GM12878 (cell line): ENCODE data around the gene EML5. TPM values are rescaled to one million over a fixed set of nuclear protein-coding genes. Genes with fewer than 3 reads are reported as not detected.

Source experiments
- ATAC-seq: fragments of 200-7000 bp; cut with Tn5 transposase; 3 replicates; pipeline ENCODE4 v1.9.1; 2020; ENCODE audit warnings: mild to moderate bottlenecking, moderate library complexity
- BruUV-seq: library from RNA; stranded (reverse); fragments of 400-500 nt; replicated peaks from 2 replicates; lab custom pipeline; 2021; lab: Mats Ljungman, UMichigan
- CTCF ChIA-PET: fragments of 300-600 bp; sonication (Branson Sonifier 250); formaldehyde crosslinking; extraction: SDS; loops from one replicate; lab custom pipeline; 2021; ENCODE audit warnings: inconsistent platforms; lab: Yijun Ruan, JAX
- POLR2A ChIA-PET: fragments of 350-600 bp; formaldehyde crosslinking; extraction: SDS; loops from one replicate; lab custom pipeline; 2021; ENCODE audit warnings: inconsistent platforms; lab: Charles Lee
- RAD21 ChIA-PET: fragments of 300-600 bp; sonication (Branson Sonifier 250); formaldehyde crosslinking; loops from one replicate; lab custom pipeline; 2023; ENCODE audit warnings: antibody characterized with exemption; ENCODE audit not compliant: unreplicated experiment; lab: Charles Lee
- SMC1A ChIA-PET: fragments of 300-600 bp; sonication (Branson Sonifier 250); formaldehyde crosslinking; loops from one replicate; lab custom pipeline; 2023; ENCODE audit not compliant: unreplicated experiment, uncharacterized antibody; lab: Charles Lee
- DNase-seq: peaks from one replicate; pipeline ENCODE4 v3.0.0-alpha.2; 2011; ENCODE audit warnings: low read depth, low spot score
- FAIRE-seq: peaks from 3 replicates; lab custom pipeline; 2011; peaks lifted over from hg19 to GRCh38; lab: Jason Lieb, UNC
- H2AFZ ChIP-seq: 2 replicates; pipeline ENCODE4 v1.6.0; 2011; ENCODE audit warnings: low read depth, low read length, control low read depth; ENCODE audit not compliant: control insufficient read depth
- H3K27ac ChIP-seq: 2 replicates; pipeline ENCODE4 v1.5.1; 2011; ENCODE audit warnings: control low read depth; ENCODE audit not compliant: control insufficient read depth, insufficient read depth
- H3K27me3 ChIP-seq, 2 experiments: replicated peaks in 1 of 2; 2 replicates each; pipeline versions ENCODE4 v1.6.0 to v1.6.1; 2011; ENCODE audit warnings: low read length in 1 of 2; ENCODE audit not compliant: control insufficient read depth in 2 of 2, insufficient read depth in 2 of 2
- H3K36me3 ChIP-seq, 2 experiments: 2 replicates each; pipeline ENCODE4 v1.5.1; 2011; ENCODE audit warnings: low read length in 1 of 2; ENCODE audit not compliant: control insufficient read depth in 2 of 2, insufficient read depth in 2 of 2
- H3K4me1 ChIP-seq: 2 replicates; pipeline ENCODE4 v1.6.1; 2011; ENCODE audit warnings: mild to moderate bottlenecking, low read length, moderate library complexity, mixed read lengths; ENCODE audit not compliant: control insufficient read depth, insufficient read depth
- H3K4me2 ChIP-seq: 2 replicates; pipeline ENCODE4 v1.6.0; 2011; ENCODE audit warnings: control low read depth; ENCODE audit not compliant: control insufficient read depth, insufficient read depth
- H3K4me3 ChIP-seq: fragments of 200-600 bp; sonication (generic); 2 replicates; pipeline ENCODE4 v1.5.1; 2016
- H3K79me2 ChIP-seq: 2 replicates; pipeline ENCODE4 v1.6.0; 2011; ENCODE audit warnings: low read length; ENCODE audit not compliant: control insufficient read depth, insufficient read depth
- H3K9ac ChIP-seq: 2 replicates; pipeline ENCODE4 v1.8.0; 2011; ENCODE audit warnings: low read length, control low read depth, mixed read lengths; ENCODE audit not compliant: control insufficient read depth, insufficient read depth
- H3K9me3 ChIP-seq: replicated peaks from 3 replicates; pipeline ENCODE4 v1.5.1; 2011; ENCODE audit warnings: mild to moderate bottlenecking, low read length; ENCODE audit not compliant: control insufficient read depth, insufficient read depth
- H4K20me1 ChIP-seq: 2 replicates; pipeline ENCODE4 v1.6.0; 2011; ENCODE audit not compliant: control insufficient read depth, insufficient read depth
- ASH2L ChIP-seq: fragments of 300-600, 200-600 bp; sonication (generic); IDR thresholded peaks from 2 replicates; pipeline ENCODE4 v1.6.1; 2017; ENCODE audit warnings: low read depth, mild to moderate bottlenecking, borderline replicate concordance
- DPF2 ChIP-seq: fragments of 450-650 bp; IDR thresholded peaks from 2 replicates; pipeline ENCODE4 v1.6.1; 2017; ENCODE audit warnings: mild to moderate bottlenecking
- GATAD2B ChIP-seq: fragments of 450-650 bp; conservative IDR thresholded peaks from 2 replicates; pipeline ENCODE4 v1.6.1; 2017; ENCODE audit warnings: low read depth, mild to moderate bottlenecking, moderate library complexity
- HDAC6 ChIP-seq: fragments of 200-600 bp; sonication (generic); IDR thresholded peaks from one replicate; pipeline ENCODE4 v1.8.0; 2017; ENCODE audit warnings: antibody characterized with exemption; ENCODE audit not compliant: unreplicated experiment
- IRF5 ChIP-seq: fragments of 450-650 bp; IDR thresholded peaks from 2 replicates; pipeline ENCODE4 v1.6.1; 2017; ENCODE audit warnings: borderline replicate concordance
- NFXL1 ChIP-seq: fragments of 450-650 bp; IDR thresholded peaks from 2 replicates; pipeline ENCODE4 v1.6.1; 2017; ENCODE audit warnings: antibody characterized with exemption, mild to moderate bottlenecking, borderline replicate concordance
- PAX5 ChIP-seq: IDR thresholded peaks from 2 replicates; pipeline ENCODE4 v1.6.1; 2011; ENCODE audit warnings: low read depth, low read length, borderline replicate concordance
- POLR2A ChIP-seq: IDR thresholded peaks from 2 replicates; pipeline ENCODE4 v1.6.1; 2011; ENCODE audit warnings: low read depth, mild to moderate bottlenecking, low read length
- POLR2AphosphoS2 ChIP-seq: IDR thresholded peaks from 2 replicates; pipeline ENCODE4 v1.6.1; 2011; ENCODE audit warnings: low read depth, mild to moderate bottlenecking, low read length, improper control_type of control experiment, moderate library complexity
- POLR2AphosphoS5 ChIP-seq: IDR thresholded peaks from 2 replicates; pipeline ENCODE4 v1.6.1; 2011; ENCODE audit warnings: mild to moderate bottlenecking, low read length, inconsistent platforms
- SIX5 ChIP-seq: IDR thresholded peaks from 2 replicates; pipeline ENCODE4 v1.6.1; 2011; ENCODE audit warnings: mild to moderate bottlenecking, low read depth, low read length, moderate library complexity; ENCODE audit not compliant: severe bottlenecking
- SP1 ChIP-seq: IDR thresholded peaks from one replicate; pipeline ENCODE4 v1.6.1; 2011; ENCODE audit warnings: low read depth, low read length
- SUZ12 ChIP-seq: fragments of 200-600 bp; sonication (generic); IDR thresholded peaks from one replicate; pipeline ENCODE4 v1.6.1; 2018; ENCODE audit warnings: antibody characterized with exemption, mild to moderate bottlenecking; ENCODE audit not compliant: unreplicated experiment
- TAF1 ChIP-seq: IDR thresholded peaks from 2 replicates; pipeline ENCODE4 v1.6.1; 2011; ENCODE audit warnings: mild to moderate bottlenecking, low read depth, low read length, borderline replicate concordance
- TARDBP ChIP-seq: IDR thresholded peaks from 2 replicates; pipeline ENCODE4 v1.6.1; 2016; ENCODE audit warnings: borderline replicate concordance
- TCF3 ChIP-seq: IDR thresholded peaks from 2 replicates; pipeline ENCODE4 v1.6.1; 2012; ENCODE audit warnings: low read depth, mild to moderate bottlenecking, low read length, borderline replicate concordance; ENCODE audit not compliant: insufficient read depth
- WGBS: methylation state at CpG from one replicate; pipeline ENCODE4 v1.1.6; 2016; ENCODE audit warnings: low lambda C conversion rate; ENCODE audit not compliant: insufficient replicate concordance, insufficient coverage; ENCODE audit errors: missing lambda C conversion rate; 5-methylcytosine and 5-hydroxymethylcytosine counted together
- in situ Hi-C: fragments of 300-500 bp; cut with MboI; formaldehyde crosslinking; loops from 9 replicates; pipeline ENCODE4 v1.14.3; 2018; ENCODE audit warnings: mixed read lengths
- intact Hi-C: fragments of 100-400 bp; cut with micrococcal nuclease; formaldehyde crosslinking; loops from one replicate; pipeline ENCODE4 v1.14.2; 2022; ENCODE audit not compliant: unreplicated experiment
- polyA plus RNA-seq, 11 experiments: library from polyadenylated mRNA; depleted of rRNA in 4 of 11; unstranded in 6 of 11; stranded (reverse) in 5 of 11; fragments of >200 nt; fragmentation: Nextera tagmentation in 4 of 11; fragmentation: Illumina TruSeq in 1 of 11; extraction: Ambion mirVana in 4 of 11; extraction: Trizol in 1 of 11; gene quantifications; 1 replicate in 1 of 11; 2 replicates in 10 of 11; pipeline versions ENCODE4 v1.2.1 to v1.2.3, GENCODE V29; 2011 to 2016; ENCODE audit warnings: inconsistent platforms in 2 of 11, missing spikeins in 2 of 11, low read depth in 1 of 11
- total RNA-seq, 4 experiments: library from RNA; depleted of rRNA in 3 of 4; stranded (reverse); fragments of >200 nt in 3 of 4; fragmentation: Illumina TruSeq in 1 of 4; extraction: Trizol in 1 of 4; gene quantifications; 2 replicates each; pipeline versions ENCODE4 v1.2.1 to v1.2.3, GENCODE V29; 2013 to 2021
- TF ChIP-seq, protein P1 (sequence below): fragments of 450-650 bp; IDR thresholded peaks from 2 replicates; pipeline ENCODE4 v1.6.1; 2017; ENCODE audit warnings: mild to moderate bottlenecking, moderate library complexity

Gene EML5
- total and polyA plus RNA-seq, 10 of the 15 experiments (the other 5 are each of a cell fraction or from before 2014, with no cell fraction given): 0.08 to 0.35 (median 0.22) TPM; not detected in 1

GRCh38 chr14:88562831-88563686, 229.7 kb downstream of the EML5 start, which contains the start of gene ZC3H14:
Gene ZC3H14 (plus strand): TSS chr14:88563037. CDS start chr14:88563134, 97 bp downstream.
- Histone ChIP-seq H3K36me3 (no peaks in the 10 kb centered on the region), H3K9me3 (peaks cover 4% of the 10 kb centered on the region), H3K27ac (peak within 1 kb of the TSS; percentile 52; the same call in 1 of the 2 replicates), H3K27me3 (no peaks in the 10 kb centered on the region; a peak in 2 of 4 replicates), H3K79me2 (peaks cover 17% of the 10 kb centered on the region), H3K9ac (peak within 1 kb of the TSS; percentile 66), H3K4me2 (peak within 1 kb of the TSS; percentile 76), H3K4me1 (no peaks in the 10 kb centered on the region), H2AFZ (peak within 1 kb of the TSS; percentile 79), H4K20me1 (no peaks in the 10 kb centered on the region), H3K4me3 (peak within 1 kb of the TSS; percentile 52)
- DNase-seq (peak; percentile 71), FAIRE-seq (no peak), ATAC-seq (peak; percentile 97)
- BruUV-seq: no TSS peak
- CTCF ChIA-PET: interaction anchor here (0.6 to 2.6 kb wide), 7 partner anchors 17 to 106 kb away, joined by 3 to 9 read pairs (median 3); no protein-coding TSS in a partner anchor
- SMC1A ChIA-PET: interaction anchor here (1.0 to 1.4 kb wide), 3 partner anchors 27 to 106 kb away, joined by 3 to 6 read pairs (median 3); no protein-coding TSS in a partner anchor
- 1% methylated on average over 89 of the region's 99 CpGs for WGBS
- in situ Hi-C loops: no loop called here
- RAD21 ChIA-PET: interaction anchor here (0.9 to 1.0 kb wide), 2 partner anchors 37 to 107 kb away, joined by 3 read pairs; no protein-coding TSS in a partner anchor
- POLR2A ChIA-PET: no interaction called here
- intact Hi-C loops: loop anchor here (5.0 kb wide), 1 partner anchor 71 kb away; no protein-coding TSS in a partner anchor
- no peak for TF ChIP-seq SUZ12
- TF ChIP-seq POLR2AphosphoS2: 0 out of 2 replicates have a peak, but pooled peaks have one; percentile 48
- peak; percentile 69 for TF ChIP-seq POLR2AphosphoS5
- no peak for TF ChIP-seq NFXL1
- peak; percentile 20; the same call in 1 of the 2 replicates for TF ChIP-seq IRF5
- no peak for TF ChIP-seq SIX5
- 0 out of 2 replicates have a peak, but pooled peaks have one; percentile 13 for TF ChIP-seq TCF3
- TF ChIP-seq GATAD2B: peak; percentile 98
- TF ChIP-seq DPF2: peak; percentile 86
- TF ChIP-seq TAF1: peak; percentile 12; the same call in 1 of the 2 replicates
- TF ChIP-seq HDAC6: peak; percentile 65
- TF ChIP-seq TARDBP: peak; percentile 45; the same call in 1 of the 2 replicates
- TF ChIP-seq, protein P1, sequence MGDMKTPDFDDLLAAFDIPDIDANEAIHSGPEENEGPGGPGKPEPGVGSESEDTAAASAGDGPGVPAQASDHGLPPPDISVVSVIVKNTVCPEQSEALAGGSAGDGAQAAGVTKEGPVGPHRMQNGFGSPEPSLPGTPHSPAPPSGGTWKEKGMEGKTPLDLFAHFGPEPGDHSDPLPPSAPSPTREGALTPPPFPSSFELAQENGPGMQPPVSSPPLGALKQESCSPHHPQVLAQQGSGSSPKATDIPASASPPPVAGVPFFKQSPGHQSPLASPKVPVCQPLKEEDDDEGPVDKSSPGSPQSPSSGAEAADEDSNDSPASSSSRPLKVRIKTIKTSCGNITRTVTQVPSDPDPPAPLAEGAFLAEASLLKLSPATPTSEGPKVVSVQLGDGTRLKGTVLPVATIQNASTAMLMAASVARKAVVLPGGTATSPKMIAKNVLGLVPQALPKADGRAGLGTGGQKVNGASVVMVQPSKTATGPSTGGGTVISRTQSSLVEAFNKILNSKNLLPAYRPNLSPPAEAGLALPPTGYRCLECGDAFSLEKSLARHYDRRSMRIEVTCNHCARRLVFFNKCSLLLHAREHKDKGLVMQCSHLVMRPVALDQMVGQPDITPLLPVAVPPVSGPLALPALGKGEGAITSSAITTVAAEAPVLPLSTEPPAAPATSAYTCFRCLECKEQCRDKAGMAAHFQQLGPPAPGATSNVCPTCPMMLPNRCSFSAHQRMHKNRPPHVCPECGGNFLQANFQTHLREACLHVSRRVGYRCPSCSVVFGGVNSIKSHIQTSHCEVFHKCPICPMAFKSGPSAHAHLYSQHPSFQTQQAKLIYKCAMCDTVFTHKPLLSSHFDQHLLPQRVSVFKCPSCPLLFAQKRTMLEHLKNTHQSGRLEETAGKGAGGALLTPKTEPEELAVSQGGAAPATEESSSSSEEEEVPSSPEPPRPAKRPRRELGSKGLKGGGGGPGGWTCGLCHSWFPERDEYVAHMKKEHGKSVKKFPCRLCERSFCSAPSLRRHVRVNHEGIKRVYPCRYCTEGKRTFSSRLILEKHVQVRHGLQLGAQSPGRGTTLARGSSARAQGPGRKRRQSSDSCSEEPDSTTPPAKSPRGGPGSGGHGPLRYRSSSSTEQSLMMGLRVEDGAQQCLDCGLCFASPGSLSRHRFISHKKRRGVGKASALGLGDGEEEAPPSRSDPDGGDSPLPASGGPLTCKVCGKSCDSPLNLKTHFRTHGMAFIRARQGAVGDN: peak; percentile 54; the same call in 1 of the 2 replicates
- peak; percentile 89; the same call in 1 of the 2 replicates for TF ChIP-seq ASH2L
- TF ChIP-seq PAX5: peak; percentile 20; the same call in 1 of the 2 replicates
- no peak for TF ChIP-seq SP1
- peak; percentile 92 for TF ChIP-seq POLR2A
